Activated T-helper 1 cell treated with anti-CD3 and anti-CD28 coated beads, Interleukin-2, amount 50 U/mL, for 16 hours (primary cell): ENCODE results near the gene MGARP.

Source experiments
- DNase-seq, 2 donors: peaks; one replicate each; pipeline ENCODE4 v3.0.0-alpha.2; 2020; ENCODE audit warnings: low read depth in 1 of 2, low spot score in 1 of 2

MGARP gene

DNA sequence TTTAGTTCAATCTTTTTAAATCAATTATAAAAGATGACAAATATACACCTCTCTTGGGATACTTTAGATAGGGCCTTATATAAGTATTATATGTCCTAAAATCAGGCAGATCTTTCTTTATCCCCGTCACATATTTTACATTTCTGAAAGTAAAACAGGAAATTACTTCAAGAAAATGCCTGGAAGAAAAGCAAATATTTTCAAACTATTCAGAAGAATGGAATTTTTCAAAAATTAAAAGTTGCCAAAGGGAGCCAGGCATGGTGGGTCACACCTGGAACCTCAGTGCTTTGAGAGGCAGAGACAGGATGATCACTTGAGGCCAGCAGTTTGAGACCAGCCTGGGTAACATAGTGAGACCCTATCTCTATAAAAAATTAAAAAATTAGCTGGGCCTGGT lies 34.4 kb downstream of the MGARP start:
- no peak for DNase-seq

DNA sequence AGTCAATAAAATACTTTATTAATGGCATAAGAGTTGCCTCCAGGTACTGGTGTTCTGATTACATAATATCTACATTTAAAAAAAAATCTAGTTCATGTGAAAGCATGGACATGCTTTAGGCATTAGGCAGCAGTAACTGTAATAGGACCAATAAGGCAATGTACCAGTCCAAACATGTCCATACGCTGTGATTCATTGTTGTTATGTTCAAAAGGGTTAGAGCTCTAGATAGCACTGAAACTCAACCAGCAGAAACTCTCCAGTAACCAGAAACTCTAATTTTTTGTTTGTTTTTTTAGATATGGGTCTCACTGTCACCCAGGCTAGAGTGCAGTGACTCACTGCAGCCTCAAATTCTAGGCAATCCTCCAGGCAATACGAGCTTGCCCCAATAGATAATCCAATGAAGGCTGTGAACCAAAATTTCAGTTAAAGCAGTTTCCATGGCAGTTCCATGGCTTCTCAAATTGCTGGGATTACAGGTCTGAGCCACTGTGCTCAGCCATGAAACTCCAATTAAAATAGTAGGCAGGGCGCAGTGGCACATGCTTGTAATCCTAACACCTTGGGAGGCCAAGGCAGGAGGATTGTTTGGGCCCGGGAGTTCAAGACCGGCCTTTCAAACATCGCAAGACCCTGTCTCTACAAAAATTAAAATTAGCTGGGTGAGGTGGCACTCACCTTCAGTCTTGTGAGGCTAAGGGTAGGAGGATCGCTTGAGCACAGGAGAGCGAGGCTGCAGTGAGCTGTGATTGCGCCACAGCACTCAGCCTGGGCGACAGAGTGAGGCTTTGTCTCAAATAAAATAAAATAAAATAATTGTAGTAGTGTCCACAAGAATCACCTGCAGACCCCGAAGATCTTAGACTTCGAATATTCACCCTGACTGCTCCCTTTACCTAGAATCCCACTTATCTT lies 36.3 kb downstream of the MGARP start:
- DNase-seq: no peak

DNA sequence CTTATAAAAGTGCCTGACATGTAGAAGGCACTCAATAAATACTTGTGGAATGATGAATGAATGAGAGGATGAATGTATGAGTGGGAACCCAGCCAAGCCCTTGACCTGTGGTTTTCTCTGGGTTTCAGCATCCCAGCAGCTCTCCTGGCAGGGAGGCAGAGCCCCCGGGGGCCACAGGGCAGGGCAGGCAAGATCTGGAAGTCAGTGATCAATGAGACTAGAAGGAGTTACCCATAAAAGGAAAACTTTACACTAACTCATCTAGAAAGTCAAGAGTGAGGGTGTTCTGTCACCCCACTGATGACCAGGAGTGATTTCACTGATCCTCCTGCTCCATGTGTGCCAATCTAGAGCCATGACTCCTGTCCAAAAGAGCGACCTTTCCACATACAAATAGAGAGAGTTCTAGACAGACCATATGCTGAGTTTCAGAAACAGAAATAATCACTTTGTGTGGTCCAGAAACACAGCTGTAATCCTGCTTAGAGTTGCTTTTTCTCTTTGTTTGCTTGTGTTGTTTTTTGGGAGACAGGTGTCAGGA lies 37.4 kb downstream of the MGARP start:
- DNase-seq: no peak

DNA sequence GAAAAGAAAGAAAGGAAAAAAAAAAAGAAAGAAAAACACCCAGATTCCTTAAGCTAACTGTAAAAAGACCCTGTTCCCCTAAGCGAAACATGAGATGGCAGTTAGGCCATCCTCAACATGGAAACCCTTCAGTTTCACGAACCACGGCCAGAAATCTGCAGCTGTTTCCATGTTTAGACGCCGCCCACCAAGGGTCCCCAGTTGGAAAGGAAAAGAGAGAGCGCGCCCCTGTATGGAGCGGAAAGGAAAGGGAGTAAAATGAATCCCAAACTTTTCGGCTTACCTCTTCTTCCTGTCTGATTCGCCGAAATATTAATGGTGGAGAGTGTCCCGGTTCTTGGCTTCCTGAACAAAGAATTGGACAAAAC lies 38.3 kb downstream of the MGARP start:
- no peak for DNase-seq

DNA sequence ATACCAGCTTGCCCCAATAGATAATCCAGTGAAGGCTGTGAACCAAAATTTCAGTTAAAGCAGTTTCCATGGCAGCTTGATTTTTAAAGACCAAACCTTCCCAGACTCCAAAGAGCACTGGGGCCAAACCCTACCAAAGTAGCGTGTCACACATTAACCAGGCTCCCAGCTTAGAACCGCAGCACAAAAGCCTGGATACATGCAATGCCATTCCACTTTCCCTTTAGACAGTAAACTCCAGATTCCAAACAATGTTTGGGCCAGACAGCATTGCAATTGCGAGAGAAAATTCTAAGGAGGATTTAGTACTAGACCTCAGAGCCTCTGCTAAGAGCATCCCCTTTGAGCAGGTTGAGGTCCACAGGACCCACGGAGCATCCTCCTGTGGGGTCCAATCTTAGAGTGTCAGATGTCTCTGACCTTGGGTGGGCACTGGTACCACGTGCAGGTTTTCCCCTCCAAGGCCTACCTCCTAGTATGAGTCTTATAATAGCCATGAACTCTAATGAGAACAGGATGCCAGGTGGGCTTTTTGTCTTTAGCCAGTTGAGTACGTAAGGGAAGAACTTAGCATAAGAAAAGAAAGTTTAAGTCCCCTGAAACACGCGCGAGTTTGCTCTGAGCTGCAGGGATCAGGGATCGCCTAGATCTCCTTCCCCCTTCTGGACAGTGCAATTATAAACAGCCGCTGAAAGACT lies 38.8 kb downstream of the MGARP start:
- DNase-seq: no peak

DNA sequence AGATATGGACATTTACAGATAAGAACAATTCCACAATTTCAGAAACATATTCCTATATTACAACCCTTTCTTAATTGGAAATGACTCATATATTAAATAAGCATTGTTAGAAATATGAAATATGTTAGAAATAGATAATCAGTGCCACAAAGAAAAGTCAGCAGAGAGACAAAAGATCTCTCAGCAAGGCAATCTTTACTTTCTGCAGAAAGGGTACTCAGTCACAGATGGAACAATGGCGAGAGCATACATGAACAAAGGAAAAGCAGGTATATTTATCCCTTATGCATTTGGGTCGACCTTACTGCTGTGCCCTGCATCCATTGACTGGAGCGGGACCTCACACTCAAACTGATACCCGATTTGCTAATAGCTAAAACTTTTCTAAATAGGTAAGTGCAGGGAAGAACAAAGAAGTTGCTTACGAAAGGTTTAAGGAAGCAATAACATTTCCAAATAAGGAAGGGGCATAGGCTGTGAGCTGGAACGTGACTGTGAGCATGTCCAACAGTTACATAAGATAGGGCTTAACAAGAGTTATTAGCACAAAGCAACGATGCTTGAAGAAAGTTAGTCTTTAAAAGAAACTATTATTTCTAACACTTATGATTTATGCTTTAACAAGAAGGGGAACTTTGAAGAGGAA lies 40.8 kb downstream of the MGARP start:
- no peak for DNase-seq

DNA sequence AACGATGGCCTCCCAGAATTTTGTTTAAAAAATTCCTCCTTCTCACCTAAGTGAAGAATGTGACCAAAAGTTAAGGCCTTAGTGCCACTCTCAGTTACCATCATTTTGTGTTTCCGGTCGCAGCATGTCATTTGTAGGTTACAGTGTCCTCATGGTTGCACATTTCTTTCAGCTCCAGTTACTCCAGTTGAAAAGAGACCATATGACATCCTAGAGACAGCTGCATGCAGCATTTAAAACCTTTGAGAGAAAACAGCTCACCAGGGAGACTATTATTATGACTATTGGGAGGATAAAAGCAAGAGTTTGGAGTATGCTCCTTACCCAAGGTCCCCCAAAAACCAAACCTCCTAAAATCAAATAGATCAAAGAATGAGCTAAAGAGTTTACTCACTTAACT lies 45.8 kb downstream of the MGARP start:
- DNase-seq: no peak

DNA sequence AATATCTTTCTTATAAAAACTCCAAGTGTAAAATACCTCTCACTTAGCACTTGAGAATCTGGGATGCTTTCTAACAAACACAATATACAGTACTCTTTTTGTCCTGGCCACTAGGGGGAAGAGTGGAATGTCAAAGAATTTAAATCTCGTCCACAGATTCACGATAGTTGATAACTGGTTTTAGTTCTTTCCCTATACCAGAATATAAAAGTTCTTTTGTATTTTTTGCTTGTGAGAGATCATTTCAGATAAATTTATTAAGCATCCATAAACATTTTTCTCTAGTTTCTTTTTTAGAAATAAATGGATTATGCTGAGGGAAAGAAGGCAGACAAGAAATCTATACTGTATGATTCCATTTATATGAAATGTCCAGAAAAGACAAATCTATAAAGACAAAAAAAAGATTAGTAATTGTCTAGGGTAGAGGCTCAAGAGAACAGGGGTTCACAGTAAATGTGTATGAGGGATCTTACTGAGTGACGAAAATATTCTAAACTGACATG lies 50.4 kb downstream of the MGARP start:
- no peak for DNase-seq

DNA sequence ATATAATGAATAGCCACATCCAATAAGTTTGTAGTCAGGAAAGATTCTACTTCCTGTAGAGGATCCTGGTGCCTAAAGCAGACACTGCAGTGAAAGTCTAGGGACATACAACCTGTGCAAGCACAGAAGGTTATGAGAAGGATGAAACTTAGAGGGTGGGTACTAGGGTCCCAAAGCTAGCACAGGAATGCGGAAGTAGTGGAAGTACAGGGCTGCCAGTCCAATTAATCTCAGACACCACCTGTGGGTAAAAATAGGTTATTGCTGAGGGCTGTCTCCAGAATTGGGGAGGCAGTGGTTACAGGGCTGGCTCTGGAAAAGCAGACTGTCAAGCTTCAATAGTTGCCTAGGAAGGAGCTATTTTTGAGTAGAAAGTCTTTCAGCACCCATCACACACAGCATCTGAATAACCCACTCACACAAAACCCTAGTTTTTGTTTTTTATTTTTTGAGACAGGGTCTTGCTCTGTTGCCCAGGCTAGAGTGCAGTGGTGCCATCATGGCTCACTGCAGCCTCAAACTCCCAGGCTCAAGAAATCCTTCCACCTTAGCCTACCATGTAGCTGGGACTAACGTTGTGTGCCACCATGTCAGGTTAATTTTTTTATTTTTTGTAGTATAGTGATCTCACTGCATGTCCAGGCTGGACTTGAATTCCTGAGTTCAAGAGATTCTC lies 52.2 kb downstream of the MGARP start:
- no peak for DNase-seq

DNA sequence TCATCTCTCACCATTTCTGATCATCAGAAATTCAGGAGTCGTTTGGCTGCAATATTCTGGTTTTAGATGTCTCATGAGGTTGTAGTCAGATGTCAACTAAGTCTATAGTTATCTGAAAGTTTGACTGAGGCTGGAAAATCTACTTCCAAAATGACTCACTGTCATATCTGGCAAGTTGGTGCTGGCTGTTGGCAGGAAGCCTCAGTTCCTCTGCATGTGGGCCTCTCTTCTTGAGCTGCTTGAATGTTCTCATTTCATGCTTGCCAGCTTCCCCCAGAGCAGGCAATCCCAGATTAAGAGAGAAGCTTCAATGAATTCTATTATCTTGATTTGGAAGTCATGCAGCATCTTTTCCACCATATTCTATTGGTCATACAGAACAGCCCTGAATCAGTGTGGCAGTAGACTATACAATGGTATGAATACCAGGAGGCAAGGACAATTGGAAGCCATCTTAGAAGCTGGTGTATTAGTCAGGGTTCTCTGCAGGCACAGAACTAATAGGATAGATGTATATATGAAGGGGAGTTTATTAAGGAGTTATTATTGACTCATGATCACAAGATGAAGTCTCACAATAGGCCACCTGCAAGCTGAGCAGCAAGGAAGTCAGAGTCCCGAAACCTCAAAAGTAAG lies 56.2 kb downstream of the MGARP start:
- no peak for DNase-seq

DNA sequence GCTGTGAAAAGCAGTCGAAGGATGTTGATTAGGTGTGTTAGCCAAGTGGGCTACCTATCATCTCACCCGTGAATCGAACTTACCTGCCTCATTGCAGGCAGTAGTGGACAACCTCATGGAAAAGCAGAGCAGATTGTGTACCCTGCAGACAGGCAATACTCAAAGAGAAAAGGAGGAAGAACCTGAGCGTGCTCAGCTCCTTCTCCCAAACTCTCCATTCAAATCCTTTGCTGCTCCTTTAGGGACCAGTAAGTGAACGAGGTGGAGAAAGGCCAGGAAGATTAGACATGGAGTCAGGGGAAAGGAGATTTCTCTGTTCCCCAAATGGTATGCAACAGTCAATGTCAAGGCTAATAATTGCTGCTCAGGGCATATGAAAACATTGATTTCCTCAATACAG lies 57.8 kb downstream of the MGARP start:
- no peak for DNase-seq

DNA sequence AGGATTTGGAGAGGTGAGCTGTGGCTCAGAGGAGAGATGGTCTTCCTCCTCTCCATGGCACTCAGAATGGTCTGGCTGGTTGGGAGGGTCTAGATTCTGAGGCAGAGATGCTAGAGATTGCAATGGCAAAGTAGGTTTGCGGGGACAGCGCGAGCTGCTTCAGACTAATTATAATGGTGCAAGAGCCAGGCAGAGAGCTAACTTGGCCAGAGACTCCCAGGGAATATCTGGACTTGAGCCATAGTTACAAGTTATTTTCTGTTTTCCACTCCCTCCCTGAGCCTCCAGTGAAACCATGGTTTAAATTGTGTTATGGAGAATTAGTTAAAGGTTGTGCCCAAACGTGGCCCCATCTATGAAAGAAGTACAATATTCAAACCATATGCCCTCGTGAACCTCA lies 58.3 kb downstream of the MGARP start:
- no peak for DNase-seq

DNA sequence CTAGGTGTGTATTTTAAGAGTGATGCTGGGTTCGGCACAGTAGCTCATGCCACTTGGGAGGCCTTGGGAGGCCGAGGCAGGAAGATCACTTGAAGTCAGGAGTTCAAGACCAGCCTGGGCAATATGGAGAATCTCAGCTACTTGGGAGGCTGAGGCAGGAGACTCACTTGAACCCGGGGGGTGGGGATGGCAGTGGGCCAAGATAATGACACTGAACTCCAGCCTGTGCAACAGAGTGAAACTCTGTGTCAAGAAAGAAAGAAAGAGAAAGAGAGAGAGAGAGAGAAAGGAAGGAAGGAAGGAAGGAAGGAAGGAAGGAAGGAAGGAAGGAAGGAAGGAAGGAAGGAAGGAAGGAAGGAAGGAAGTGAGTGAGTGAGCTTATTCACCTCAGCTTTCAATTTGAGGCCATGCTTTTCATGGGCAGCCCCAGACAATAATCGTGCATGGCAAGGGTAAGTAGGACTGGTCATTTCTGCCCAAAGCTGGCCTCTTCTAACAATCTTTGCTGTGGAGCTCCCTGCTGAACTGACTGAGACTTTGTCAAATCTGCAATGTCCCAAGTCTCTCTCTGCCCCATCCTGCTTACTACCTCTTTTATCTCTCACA lies 60.5 kb downstream of the MGARP start:
- no peak for DNase-seq
